ENCODE data around the gene OSCAR. TPM values are rescaled to one million over a fixed set of nuclear protein-coding genes. Genes with fewer than 3 reads are reported as not detected.
A peak's percentile ranks its signal among the peaks of the same experiment; 100 is the strongest.
"Not testable (repeated sequence)": the region's sequence is repeated elsewhere in the genome, so short reads cannot be mapped to it uniquely, and the experiment has no call there.

Gene OSCAR
- total and polyA plus RNA-seq, 2 of the 13 experiments (the other 11 are each of a cell fraction or from before 2014, with no cell fraction given): 1.9 TPM; not detected in 1

- TF ChIP-seq ZBTB46 (CRISPR knock-in tag; IDR thresholded peaks at IDR 0.05; ENCODE audit: borderline replicate concordance) (no peak), ZNF446 (CRISPR knock-in tag; IDR thresholded peaks at IDR 0.05) (no peak)
These were observed 3.9 kb downstream of the OSCAR start (continued) for GRCh38 chr19:54096617-54097106.

GRCh38 chr19:54095859-54096616, 4.6 kb downstream of the OSCAR start:
- in situ Hi-C loops (cut with HindIII; ENCODE audit: extremely low pct_ligation_motif_present, low pct_unique_long_range_greater_than_20kb); DNase-seq (ENCODE audit: low spot score); H3K36me3 ChIP-seq (replicated peaks in 1 of 2; ENCODE audit: control insufficient read depth in 1 of 2, insufficient read depth in 2 of 2, low read length in 2 of 2); H4K20me1 ChIP-seq (ENCODE audit: insufficient read depth, low read length); FAIRE-seq; BruUV-seq (replicated peaks); intact Hi-C loops (cut with micrococcal nuclease; ENCODE audit: unreplicated experiment); H3K9me3 ChIP-seq (ENCODE audit: low read length); CTCF ChIA-PET (ENCODE audit: low intra/inter-chr PET ratio, low total read pairs); H3K27ac ChIP-seq (ENCODE audit: extremely low read length, insufficient read depth, low read length); H3K9ac ChIP-seq (ENCODE audit: insufficient read depth, low read depth, low read length); H3K79me2 ChIP-seq (ENCODE audit: insufficient read depth, low read length): not testable (repeated sequence)
- 3% methylated on average over 10 of the region's 46 CpGs for WGBS (ENCODE audit: low lambda C conversion rate)
- H2AFZ ChIP-seq (ENCODE audit: low read length): peak overlapping the region; percentile 69
- H3K27me3 ChIP-seq (ENCODE audit: control insufficient read depth in 1 of 2, insufficient read depth in 2 of 2, low read length in 2 of 2): peaks cover 0 to 16% of the 10 kb centered on the region in 2 experiments; a peak in 1 of 5 replicates
- peaks cover 18% of the 10 kb centered on the region for H3K4me1 ChIP-seq (ENCODE audit: insufficient read depth, low read length)
- H3K4me3 ChIP-seq (replicated peaks in 1 of 3; ENCODE audit: insufficient read depth in 1 of 3, low read depth in 2 of 3, low read length in 3 of 3): peak overlapping the region in 2 of 3 experiments; percentile 31 to 66; a peak in 5 of 6 replicates
- ATAC-seq: peak; percentile 89
- peak overlapping the region; percentile 90 for H3K4me2 ChIP-seq (ENCODE audit: low read depth, low read length)
- POLR2A ChIA-PET: interaction anchor here (1.4 to 2.5 kb wide), 2 partner anchors 19 to 41 kb away, joined by 5 to 9 read pairs; partner anchors contain the start of genes CNOT3, PRPF31 and TFPT
- TF ChIP-seq MED1 (CRISPR knock-in tag; IDR thresholded peaks at IDR 0.05): 0 out of 2 replicates have a peak, but pooled peaks have one; percentile 39
- TF ChIP-seq ZNF687 (CRISPR knock-in tag; IDR thresholded peaks at IDR 0.05): peak; percentile 96
- 0 out of 2 replicates have a peak, but pooled peaks have one; percentile 58 for TF ChIP-seq STAT5B (CRISPR knock-in tag; IDR thresholded peaks at IDR 0.05)
- peak; percentile 74; the same call in 1 of the 2 replicates for TF ChIP-seq ZNF275 (CRISPR knock-in tag; IDR thresholded peaks at IDR 0.05; ENCODE audit: borderline replicate concordance)
- 0 out of 2 replicates have a peak, but pooled peaks have one; percentile 49 for TF ChIP-seq DNMT1 (CRISPR knock-in tag; IDR thresholded peaks at IDR 0.05)
- peak; percentile 50 for TF ChIP-seq RARA (CRISPR knock-in tag; IDR thresholded peaks at IDR 0.05)
- peak; percentile 67; the same call in 1 of the 2 replicates for TF ChIP-seq IRF9 (CRISPR knock-in tag; IDR thresholded peaks at IDR 0.05; ENCODE audit: borderline replicate concordance)
- TF ChIP-seq ZSCAN9 (CRISPR knock-in tag; IDR thresholded peaks at IDR 0.05; ENCODE audit: borderline replicate concordance): peak; percentile 22; the same call in 1 of the 2 replicates
- TF ChIP-seq CERS6 (CRISPR knock-in tag; IDR thresholded peaks at IDR 0.05): peak; percentile 90; the same call in 1 of the 2 replicates
